ENCODE results near the gene ZNF438.

DNA sequence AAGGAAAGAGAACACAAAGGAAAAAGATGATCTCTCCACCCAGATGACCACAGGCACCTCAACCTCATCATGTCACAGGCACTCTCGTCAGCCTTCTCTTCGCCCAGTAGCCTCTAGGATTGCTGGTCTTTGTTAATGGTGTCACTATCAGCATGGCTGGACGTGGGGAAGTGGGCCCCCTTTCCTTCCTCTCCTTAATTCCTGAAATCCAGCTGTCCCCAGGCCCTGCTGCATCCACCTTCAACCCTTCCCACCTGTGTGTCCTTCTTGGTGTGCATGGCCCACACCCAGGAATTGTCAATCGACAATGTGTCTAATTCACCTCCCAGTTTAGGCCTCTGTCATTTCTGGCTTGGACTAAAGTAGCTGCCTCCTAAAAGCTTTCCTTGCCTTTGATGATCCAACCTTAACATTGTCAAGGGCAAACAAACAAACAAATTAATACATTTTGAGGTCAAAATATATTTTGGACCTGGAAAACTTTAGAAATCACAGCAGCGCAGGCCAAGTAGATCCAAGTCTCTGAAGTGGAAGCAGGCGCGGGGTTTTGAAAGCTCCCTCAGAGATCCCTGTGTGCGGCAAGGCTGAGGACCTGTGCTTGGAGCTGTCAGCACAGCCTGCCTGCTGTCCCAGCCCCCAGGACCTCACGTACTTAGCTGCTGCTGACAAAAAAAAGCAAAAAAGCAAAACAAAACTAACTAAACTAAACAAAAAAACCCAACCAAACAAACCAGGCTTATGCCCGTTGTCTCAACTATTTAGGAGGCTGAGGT, 208.8 kb downstream of the ZNF438 start:
- no peak for TF ChIP-seq POLR2A (IDR thresholded peaks at IDR 0.05)
- TF ChIP-seq CTCF (IDR thresholded peaks at IDR 0.05): no peak

Measured in prostate gland (tissue), 2 donors.